Endothelial cell (in vitro differentiated cells): Measurements from ENCODE around the gene GJA9. TPM values are rescaled to one million over a fixed set of nuclear protein-coding genes. Genes with fewer than 3 reads are reported as not detected.
"Not testable (repeated sequence)": the region's sequence is repeated elsewhere in the genome, so short reads cannot be mapped to it uniquely, and the experiment has no call there.

Source experiments
- DNase-seq: peaks from one replicate; pipeline ENCODE4 v3.0.0; 2021; ENCODE audit warnings: low spot score
- H3K27ac Mint-ChIP-seq: one replicate; pipeline ENCODE4 v1.8.0; 2021; ENCODE audit warnings: mixed read lengths, inconsistent platforms; ENCODE audit not compliant: unreplicated experiment
- H3K27me3 Mint-ChIP-seq: one replicate; pipeline ENCODE4 v1.8.0; 2021; ENCODE audit warnings: mild to moderate bottlenecking, moderate library complexity, mixed read lengths, inconsistent platforms; ENCODE audit not compliant: unreplicated experiment
- H3K36me3 Mint-ChIP-seq: one replicate; pipeline ENCODE4 v1.8.0; 2021; ENCODE audit warnings: mild to moderate bottlenecking, low read depth, mixed read lengths, inconsistent platforms; ENCODE audit not compliant: unreplicated experiment
- H3K4me1 Mint-ChIP-seq: one replicate; pipeline ENCODE4 v1.8.0; 2021; ENCODE audit warnings: mild to moderate bottlenecking, mixed read lengths, inconsistent platforms; ENCODE audit not compliant: unreplicated experiment
- H3K4me3 Mint-ChIP-seq: one replicate; pipeline ENCODE4 v1.8.0; 2021; ENCODE audit warnings: mild to moderate bottlenecking, mixed read lengths, inconsistent platforms; ENCODE audit not compliant: unreplicated experiment
- H3K9me3 Mint-ChIP-seq: one replicate; pipeline ENCODE4 v1.8.0; 2021; ENCODE audit warnings: mixed read lengths, inconsistent platforms; ENCODE audit not compliant: unreplicated experiment
- CTCF ChIP-seq: fragments of 200-600 bp; sonication (generic); IDR thresholded peaks from one replicate; pipeline ENCODE4 v1.5.0; 2021; ENCODE audit warnings: antibody characterized with exemption; ENCODE audit not compliant: unreplicated experiment
- total RNA-seq: library from RNA; stranded (reverse); fragmentation: NEBNext Ultra II Directional; extraction: Animal tissue kit (Norgen Biotek cat#: 25700); gene quantifications from one replicate; pipeline ENCODE4 v1.2.1, GENCODE V29; 2021; ENCODE audit not compliant: unreplicated experiment

GJA9 gene
- total RNA-seq, 1 donor from 2014 or later: not detected

- no peak for TF ChIP-seq CTCF
- Mint-ChIP-seq H3K9me3 (no peaks in the 10 kb centered on the region), H3K36me3 (no peaks in the 10 kb centered on the region), H3K4me1 (no peaks in the 10 kb centered on the region), H3K27ac (no peak overlapping the region), H3K27me3 (peaks cover 2% of the 10 kb centered on the region), H3K4me3 (no peak overlapping the region)
- no peak for DNase-seq
These were observed 34.1 kb upstream of the GJA9 start for GRCh38 chr1:38915352-38915948.

- H3K36me3 Mint-ChIP-seq, DNase-seq, H3K27ac Mint-ChIP-seq, H3K27me3 Mint-ChIP-seq, H3K4me1 Mint-ChIP-seq, H3K4me3 Mint-ChIP-seq, H3K9me3 Mint-ChIP-seq: not testable (repeated sequence)
These were observed 33.5 kb upstream of the GJA9 start for GRCh38 chr1:38914908-38915307.

GRCh38 chr1:38908821-38909220 lies 27.4 kb upstream of the GJA9 start:
- H3K9me3 Mint-ChIP-seq: no peaks in the 10 kb centered on the region
- H3K4me1 Mint-ChIP-seq: no peaks in the 10 kb centered on the region
- TF ChIP-seq CTCF: no peak
- H3K27me3 Mint-ChIP-seq: no peaks in the 10 kb centered on the region
- DNase-seq: no peak
- H3K27ac Mint-ChIP-seq: no peak overlapping the region
- H3K4me3 Mint-ChIP-seq: no peak overlapping the region
- peaks cover 4% of the 10 kb centered on the region for H3K36me3 Mint-ChIP-seq

- Mint-ChIP-seq H3K9me3 (no peaks in the 10 kb centered on the region), H3K36me3 (peaks cover 4% of the 10 kb centered on the region), H3K4me3 (no peak overlapping the region), H3K27me3 (no peaks in the 10 kb centered on the region), H3K27ac (no peak overlapping the region), H3K4me1 (no peaks in the 10 kb centered on the region)
- DNase-seq: no peak
- TF ChIP-seq CTCF: no peak
These were observed 24.6 kb upstream of the GJA9 start for GRCh38 chr1:38905985-38906384.

- no peak for TF ChIP-seq CTCF
These were observed 18.2 kb upstream of the GJA9 start for GRCh38 chr1:38899560-38899959.

More at GRCh38 chr1:38899560-38899959, 18.2 kb upstream of the GJA9 start:
- Mint-ChIP-seq H3K36me3 (no peaks in the 10 kb centered on the region), H3K9me3 (no peaks in the 10 kb centered on the region), H3K4me3 (no peak overlapping the region), H3K27ac (no peak overlapping the region), H3K4me1 (no peaks in the 10 kb centered on the region), H3K27me3 (no peaks in the 10 kb centered on the region)
- DNase-seq: no peak
